ENCODE data around the gene PALM.
"Not testable (repeated sequence)": the region's sequence is repeated elsewhere in the genome, so short reads cannot be mapped to it uniquely, and the experiment has no call there.

GRCh38 chr19:745138-745537 lies 36.4 kb downstream of the PALM start:
- TF ChIP-seq POLR2A, CTCF (IDR thresholded peaks at IDR 0.05): not testable (repeated sequence)
